Transverse colon (tissue), 4 donors: ENCODE measurements around the gene HDX. TPM values are rescaled to one million over a fixed set of nuclear protein-coding genes. Genes with fewer than 3 reads are reported as not detected.

ENCODE experiments used
- DNase-seq: peaks from one replicate; pipeline ENCODE4 v3.0.0-alpha.2; 2019
- H3K27ac ChIP-seq, 4 donors: fragments of 200-600 bp; sonication (generic); 2 replicates each; pipeline ENCODE4 v1.5.1; 2016 to 2018; ENCODE audit warnings: inconsistent platforms in 4 of 4
- H3K27me3 ChIP-seq: fragments of 200-600 bp; sonication (generic); 2 replicates; pipeline ENCODE4 v1.5.1; 2017; ENCODE audit warnings: inconsistent platforms
- H3K36me3 ChIP-seq, 4 donors: fragments of 200-600 bp; sonication (generic); 2 replicates each; pipeline ENCODE4 v1.5.1; 2017 to 2019; ENCODE audit warnings: inconsistent platforms in 4 of 4
- H3K4me1 ChIP-seq, 4 donors: fragments of 200-600 bp; sonication (generic); 2 replicates each; pipeline ENCODE4 v1.5.1; 2017 to 2020; ENCODE audit warnings: inconsistent platforms in 4 of 4
- H3K4me3 ChIP-seq, 4 donors: fragments of 200-600 bp; sonication (generic); 1 replicate in 1 of 4; 2 replicates in 3 of 4; pipeline versions ENCODE4 v1.5.1 to v1.6.1; 2017 to 2019; ENCODE audit warnings: inconsistent platforms in 4 of 4
- H3K9me3 ChIP-seq, 2 donors: fragments of 200-600 bp; sonication (generic); 2 replicates each; pipeline ENCODE4 v1.5.1; 2017 to 2019; ENCODE audit warnings: inconsistent platforms in 2 of 2
- EP300 ChIP-seq: sonication (generic); formaldehyde crosslinking; IDR thresholded peaks from one replicate; pipeline ENCODE4 v1.6.1; 2017; ENCODE audit warnings: antibody characterized with exemption, low read depth
- POLR2A ChIP-seq: fragments of 450-650 bp; IDR thresholded peaks from one replicate; pipeline ENCODE4 v1.6.1; 2016; ENCODE audit warnings: antibody characterized with exemption, mild to moderate bottlenecking, moderate library complexity
- POLR2AphosphoS5 ChIP-seq, 3 donors: sonication (generic); formaldehyde crosslinking; IDR thresholded peaks; one replicate each; pipeline ENCODE4 v1.6.1; 2016; ENCODE audit warnings: antibody characterized with exemption in 3 of 3
- WGBS, 2 donors: methylation state at CpG; one replicate each; pipeline ENCODE4 v1.1.5; 2018; ENCODE audit warnings: low coverage in 1 of 2; 5-methylcytosine and 5-hydroxymethylcytosine counted together
- in situ Hi-C, 4 donors: fragments of 200-750 bp; cut with MboI; loops; one replicate each; pipeline versions ENCODE4 v1.15.0 to v1.15.1; 2017; ENCODE audit warnings: low sequenced_read_pairs in 3 of 4, low pct_ligation_motif_present in 1 of 4, low pct_unique_long_range_greater_than_20kb in 1 of 4
- intact Hi-C: fragments of 100-400 bp; cut with DNase I; formaldehyde crosslinking; loops from one replicate; pipeline ENCODE4 v1.15.1; 2023; ENCODE audit warnings: low total_unique reads
- total RNA-seq, 4 donors: library from RNA; depleted of rRNA; stranded (reverse); fragments of >200 nt; gene quantifications; one replicate each; pipeline ENCODE4 v1.1.0, GENCODE V29; 2016
- TF ChIP-seq, protein P1 (sequence below), 5 experiments: fragments of 200-600 bp in 3 of 5; fragments of 450-650 bp in 2 of 5; sonication (generic) in 3 of 5; IDR thresholded peaks; 1 replicate in 2 of 5; 2 replicates in 3 of 5; pipeline ENCODE4 v1.5.1; 2016 to 2017; ENCODE audit warnings: antibody characterized with exemption in 5 of 5, inconsistent platforms in 3 of 5, mild to moderate bottlenecking in 2 of 5, moderate library complexity in 1 of 5

HDX gene
- total RNA-seq, 4 donors from 2014 or later, result 0.37 to 3.8 (median 2.5) TPM; not detected in 1

DNA sequence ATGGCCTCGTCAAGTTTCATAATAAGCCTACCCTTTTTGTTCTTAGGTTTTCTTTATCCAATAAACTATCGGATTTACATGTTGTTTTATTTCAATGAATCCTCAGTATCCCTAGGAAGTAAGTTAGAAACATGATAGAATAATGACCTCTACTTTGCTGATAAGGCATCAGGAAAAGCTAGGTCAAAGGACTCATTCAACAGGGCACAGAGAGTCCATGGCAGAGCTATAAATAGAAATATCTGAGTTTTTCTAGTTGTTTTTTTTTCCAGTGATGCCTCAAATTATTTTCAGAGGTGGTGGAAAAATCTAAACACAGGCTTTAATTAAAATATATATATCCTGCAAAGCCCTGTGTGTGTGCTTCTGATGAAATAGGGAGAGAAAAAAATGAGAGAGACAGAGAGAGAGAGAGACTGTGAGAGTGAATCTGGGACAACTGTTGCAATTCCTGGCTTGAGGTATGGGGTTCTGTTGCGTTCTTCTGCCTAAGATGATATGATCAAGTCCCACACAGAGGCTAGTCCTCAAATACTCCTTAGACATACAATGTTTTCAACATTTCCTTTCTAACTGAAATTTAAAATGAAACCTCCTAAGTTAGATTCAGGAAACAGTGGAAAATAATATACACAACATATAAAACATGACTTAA lies 139.9 kb downstream of the HDX start:
- Histone ChIP-seq H3K36me3 (no peaks in the 10 kb centered on the region), H3K4me3 (no peak overlapping the region), H3K27me3 (no peaks in the 10 kb centered on the region), H3K4me1 (no peaks in the 10 kb centered on the region), H3K9me3 (no peaks in the 10 kb centered on the region), H3K27ac (no peak overlapping the region)
- intact Hi-C loops, result no loop called here
- in situ Hi-C loops, result no loop called here
- 50 to 73% methylated on average over 1 to 3 of the region's 3 CpGs for WGBS, 2 donors
- no peak for DNase-seq
- TF ChIP-seq, protein P1, sequence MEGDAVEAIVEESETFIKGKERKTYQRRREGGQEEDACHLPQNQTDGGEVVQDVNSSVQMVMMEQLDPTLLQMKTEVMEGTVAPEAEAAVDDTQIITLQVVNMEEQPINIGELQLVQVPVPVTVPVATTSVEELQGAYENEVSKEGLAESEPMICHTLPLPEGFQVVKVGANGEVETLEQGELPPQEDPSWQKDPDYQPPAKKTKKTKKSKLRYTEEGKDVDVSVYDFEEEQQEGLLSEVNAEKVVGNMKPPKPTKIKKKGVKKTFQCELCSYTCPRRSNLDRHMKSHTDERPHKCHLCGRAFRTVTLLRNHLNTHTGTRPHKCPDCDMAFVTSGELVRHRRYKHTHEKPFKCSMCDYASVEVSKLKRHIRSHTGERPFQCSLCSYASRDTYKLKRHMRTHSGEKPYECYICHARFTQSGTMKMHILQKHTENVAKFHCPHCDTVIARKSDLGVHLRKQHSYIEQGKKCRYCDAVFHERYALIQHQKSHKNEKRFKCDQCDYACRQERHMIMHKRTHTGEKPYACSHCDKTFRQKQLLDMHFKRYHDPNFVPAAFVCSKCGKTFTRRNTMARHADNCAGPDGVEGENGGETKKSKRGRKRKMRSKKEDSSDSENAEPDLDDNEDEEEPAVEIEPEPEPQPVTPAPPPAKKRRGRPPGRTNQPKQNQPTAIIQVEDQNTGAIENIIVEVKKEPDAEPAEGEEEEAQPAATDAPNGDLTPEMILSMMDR (IDR thresholded peaks at IDR 0.05), result no peak
- no peak for TF ChIP-seq POLR2AphosphoS5 (IDR thresholded peaks at IDR 0.05)
- no peak for TF ChIP-seq POLR2A
- no peak for TF ChIP-seq EP300

DNA sequence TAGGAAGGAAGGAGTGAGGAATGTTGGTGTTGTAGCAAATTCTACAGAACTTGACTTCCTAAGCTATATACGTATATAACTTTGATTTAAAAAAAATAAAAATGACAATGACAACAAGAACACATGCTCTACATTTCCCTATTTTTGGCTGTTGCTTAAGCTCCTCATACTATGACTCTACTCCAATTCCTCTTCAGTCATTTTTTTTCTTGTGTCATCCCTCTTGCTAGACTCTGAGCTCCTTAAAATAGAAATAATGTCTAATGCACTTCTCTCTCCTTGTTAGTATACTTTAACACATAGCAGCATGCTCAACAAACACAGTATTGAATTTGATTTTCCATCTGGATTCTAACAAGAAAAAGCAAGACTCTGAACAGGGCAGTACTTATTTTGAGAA lies 144.0 kb downstream of the HDX start:
- in situ Hi-C loops, result no loop called here
- DNase-seq, result no peak
- Histone ChIP-seq H3K9me3 (no peaks in the 10 kb centered on the region), H3K4me3 (no peak overlapping the region), H3K27me3 (no peaks in the 10 kb centered on the region), H3K36me3 (no peaks in the 10 kb centered on the region), H3K27ac (no peak overlapping the region), H3K4me1 (no peaks in the 10 kb centered on the region)
- WGBS, 2 donors, result 62 to 100% methylated on average over 1 of the region's 1 CpG
- no peak for TF ChIP-seq EP300
- TF ChIP-seq POLR2A, result no peak
- no peak for TF ChIP-seq POLR2AphosphoS5 (IDR thresholded peaks at IDR 0.05)
- TF ChIP-seq, protein P1 (IDR thresholded peaks at IDR 0.05), result no peak
- intact Hi-C loops, result no loop called here

DNA sequence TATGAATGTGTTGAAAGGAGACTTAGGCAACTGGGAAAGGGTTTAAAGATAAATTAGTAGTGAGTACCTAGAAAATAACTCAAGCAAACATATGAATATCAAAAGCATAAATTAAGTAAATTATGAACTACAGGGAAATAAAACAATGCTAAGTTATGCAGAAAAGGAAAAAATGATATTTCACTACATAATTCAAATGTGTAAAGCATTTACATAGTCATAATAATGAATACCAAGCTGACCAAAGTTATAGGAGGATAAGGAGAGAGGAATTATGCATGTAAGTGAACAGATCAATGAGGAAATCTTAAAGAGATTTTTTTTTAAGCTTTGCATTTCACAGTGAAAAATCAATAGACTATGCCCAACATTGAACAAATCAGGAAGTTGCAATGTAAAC lies 145.0 kb downstream of the HDX start:
- no peak overlapping the region for H3K27ac ChIP-seq
- H3K9me3 ChIP-seq, result no peaks in the 10 kb centered on the region
- in situ Hi-C loops (no loop called here), intact Hi-C loops (no loop called here)
- no peak for DNase-seq
- H3K4me3 ChIP-seq, result no peak overlapping the region
- H3K4me1 ChIP-seq, result no peaks in the 10 kb centered on the region
- no peaks in the 10 kb centered on the region for H3K36me3 ChIP-seq
- TF ChIP-seq EP300 (no peak), POLR2A (no peak), POLR2AphosphoS5 (IDR thresholded peaks at IDR 0.05) (no peak)
- TF ChIP-seq, protein P1 (IDR thresholded peaks at IDR 0.05), result no peak
- H3K27me3 ChIP-seq, result no peaks in the 10 kb centered on the region

DNA sequence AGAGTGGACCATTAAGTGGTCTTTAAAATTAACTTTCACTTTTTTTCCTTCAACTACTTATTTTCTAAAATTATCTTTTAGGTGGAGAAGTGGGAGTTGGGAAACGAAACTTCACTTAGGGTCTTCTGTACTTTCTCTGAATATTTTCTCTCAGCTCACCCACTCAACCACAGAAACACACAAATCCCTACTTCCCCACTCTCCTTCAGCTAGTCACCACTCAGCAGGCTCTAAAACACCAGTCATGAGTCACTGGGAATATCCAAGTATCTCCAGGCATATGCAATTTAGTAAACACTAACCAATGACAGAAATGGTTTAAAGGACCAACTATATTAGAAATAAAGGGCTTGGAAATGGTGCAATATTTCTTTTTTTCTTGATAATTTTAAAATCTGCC lies 161.3 kb downstream of the HDX start:
- in situ Hi-C loops (no loop called here), intact Hi-C loops (no loop called here)
- no peak overlapping the region for H3K4me3 ChIP-seq
- 25% methylated on average over 1 of the region's 1 CpG; no CpG with 5 or more reads in 1 of the 2 donors for WGBS, 2 donors
- H3K4me1 ChIP-seq, result no peaks in the 10 kb centered on the region
- DNase-seq, result no peak
- H3K27me3 ChIP-seq, result no peaks in the 10 kb centered on the region
- no peak for TF ChIP-seq POLR2A
- no peak for TF ChIP-seq EP300
- no peak for TF ChIP-seq POLR2AphosphoS5 (IDR thresholded peaks at IDR 0.05)
- TF ChIP-seq, protein P1 (IDR thresholded peaks at IDR 0.05), result no peak
- H3K9me3 ChIP-seq, result no peaks in the 10 kb centered on the region
- no peaks in the 10 kb centered on the region for H3K36me3 ChIP-seq
- H3K27ac ChIP-seq, result no peak overlapping the region
